GM19468 (cell line): ENCODE results near the gene ALS2CL.

Source experiments
- ATAC-seq: cut with Tn5 transposase; IDR thresholded peaks from one replicate; pipeline ENCODE4 v1.9.1; 2021; ENCODE audit warnings: mild to moderate bottlenecking, moderate library complexity, moderate number of reproducible peaks; ENCODE audit not compliant: unreplicated experiment; ENCODE audit errors: extremely low read depth

Gene ALS2CL

GRCh38 chr3:46682974-46683373 is 10.5 kb downstream of the ALS2CL start:
- no peak for ATAC-seq

GRCh38 chr3:46681856-46682540 is 11.5 kb downstream of the ALS2CL start:
- ATAC-seq = no peak

GRCh38 chr3:46681387-46681786 is 12.1 kb downstream of the ALS2CL start:
- ATAC-seq = no peak

GRCh38 chr3:46680298-46680826 is 13.1 kb downstream of the ALS2CL start:
- ATAC-seq = no peak

- ATAC-seq = no peak
These were observed 13.8 kb downstream of the ALS2CL start for GRCh38 chr3:46679681-46680080.

DNA sequence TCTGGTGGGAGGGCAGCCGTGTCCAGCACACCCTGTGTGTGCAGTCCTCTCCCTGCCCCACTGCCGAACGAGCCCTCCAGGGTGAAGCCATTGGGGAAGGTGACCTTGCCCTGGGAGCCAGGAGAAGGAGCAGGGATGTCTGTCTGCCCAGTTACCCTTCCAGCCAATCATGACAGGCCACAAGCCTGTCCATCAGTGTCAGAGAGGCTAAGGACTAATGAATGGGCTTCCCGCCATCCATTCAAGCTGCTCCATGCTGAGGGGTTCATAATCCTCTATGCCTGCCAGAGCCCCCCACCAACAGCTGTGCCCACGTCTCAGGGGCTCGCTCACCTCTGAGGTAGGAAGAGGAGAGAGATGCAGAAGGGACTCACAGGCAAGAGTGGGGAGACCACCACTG is 15.2 kb downstream of the ALS2CL start:
- ATAC-seq = no peak

GRCh38 chr3:46677411-46677726 is 16.1 kb downstream of the ALS2CL start:
- ATAC-seq = no peak

DNA sequence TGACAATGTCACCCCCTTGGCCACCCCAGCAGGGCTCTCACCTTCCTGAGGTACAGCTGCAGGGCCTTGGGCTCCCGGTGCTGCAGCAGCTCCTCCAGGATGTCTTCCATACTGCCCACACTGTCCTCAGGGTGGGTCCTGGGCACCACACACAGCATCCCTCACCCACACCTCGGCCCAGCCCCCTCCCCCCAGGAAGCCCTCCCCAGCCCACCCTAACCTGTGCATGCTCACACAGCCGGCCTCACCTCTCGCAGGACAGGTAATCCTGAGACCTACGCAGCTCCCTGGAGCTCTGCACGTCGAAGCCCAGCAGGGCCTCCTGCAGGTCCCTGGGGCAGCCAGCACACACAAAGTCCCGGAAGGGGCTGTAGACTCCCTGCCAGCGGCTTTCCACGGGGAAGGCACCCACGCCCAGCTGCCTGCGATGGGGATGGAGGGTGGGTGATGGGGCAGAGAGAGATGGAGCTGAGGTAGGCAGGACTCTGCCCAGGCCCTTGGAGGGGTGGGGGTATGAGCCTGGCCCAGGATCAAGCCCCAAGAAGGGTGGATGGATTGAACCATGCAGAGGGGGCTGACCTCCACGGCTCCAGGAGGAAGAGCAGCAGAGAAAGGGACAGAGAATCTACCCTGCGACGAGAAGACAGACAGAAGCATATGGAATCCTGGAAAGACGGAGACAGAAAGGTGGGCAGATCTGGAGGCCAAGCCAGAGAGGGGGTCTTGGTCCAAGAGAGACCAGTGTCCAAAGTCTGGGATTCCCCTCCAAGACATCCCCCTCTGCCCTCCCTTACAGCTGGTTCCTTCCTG is 16.7 kb downstream of the ALS2CL start:
- no peak for ATAC-seq

GRCh38 chr3:46675843-46676567 is 17.5 kb downstream of the ALS2CL start:
- ATAC-seq = no peak

- ATAC-seq = no peak
These were observed 18.1 kb downstream of the ALS2CL start for GRCh38 chr3:46675426-46675825.

DNA sequence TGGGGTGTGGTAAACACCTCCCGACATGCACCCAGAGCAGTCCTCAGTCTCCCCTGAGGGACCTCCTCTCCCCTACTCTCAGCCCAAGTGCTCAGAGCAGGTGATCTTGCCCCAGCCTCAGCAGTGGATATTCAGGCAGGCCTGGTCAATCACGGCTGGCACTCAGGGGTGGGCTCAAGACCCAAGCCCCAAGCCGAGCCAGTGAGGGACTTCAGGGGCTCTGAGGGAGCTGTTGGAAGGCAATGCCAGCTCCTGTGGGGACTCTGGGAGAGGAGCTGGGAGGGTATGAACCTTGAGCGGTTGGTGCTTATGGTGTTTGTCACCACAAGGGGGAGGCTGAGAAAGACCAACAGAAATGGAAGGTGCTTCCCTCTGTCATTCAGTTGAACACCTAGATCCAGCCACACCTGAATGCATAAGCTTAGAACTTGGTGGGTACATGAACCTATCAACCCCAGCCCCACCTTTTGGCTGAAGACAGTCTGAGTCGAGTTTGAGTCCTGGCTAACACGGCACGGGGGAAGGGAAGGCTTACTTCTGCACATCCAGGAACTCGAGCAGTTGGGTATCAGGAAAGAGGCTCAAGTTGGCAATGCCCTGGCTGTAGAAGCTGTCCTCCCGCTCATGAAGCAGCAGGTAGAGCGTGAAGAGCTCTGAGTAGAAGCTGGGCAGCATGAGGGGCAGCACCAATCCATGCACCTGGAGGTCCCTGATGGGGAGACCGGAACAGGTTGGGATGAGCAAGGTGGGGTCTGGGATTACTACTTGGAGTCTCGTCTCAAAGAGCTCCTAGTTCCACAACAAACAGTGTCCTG is 19.2 kb downstream of the ALS2CL start:
- ATAC-seq = no peak

GRCh38 chr3:46673151-46674030 is 20.1 kb downstream of the ALS2CL start:
- ATAC-seq = no peak

GRCh38 chr3:46672349-46672695 is 21.2 kb downstream of the ALS2CL start:
- ATAC-seq = no peak

DNA sequence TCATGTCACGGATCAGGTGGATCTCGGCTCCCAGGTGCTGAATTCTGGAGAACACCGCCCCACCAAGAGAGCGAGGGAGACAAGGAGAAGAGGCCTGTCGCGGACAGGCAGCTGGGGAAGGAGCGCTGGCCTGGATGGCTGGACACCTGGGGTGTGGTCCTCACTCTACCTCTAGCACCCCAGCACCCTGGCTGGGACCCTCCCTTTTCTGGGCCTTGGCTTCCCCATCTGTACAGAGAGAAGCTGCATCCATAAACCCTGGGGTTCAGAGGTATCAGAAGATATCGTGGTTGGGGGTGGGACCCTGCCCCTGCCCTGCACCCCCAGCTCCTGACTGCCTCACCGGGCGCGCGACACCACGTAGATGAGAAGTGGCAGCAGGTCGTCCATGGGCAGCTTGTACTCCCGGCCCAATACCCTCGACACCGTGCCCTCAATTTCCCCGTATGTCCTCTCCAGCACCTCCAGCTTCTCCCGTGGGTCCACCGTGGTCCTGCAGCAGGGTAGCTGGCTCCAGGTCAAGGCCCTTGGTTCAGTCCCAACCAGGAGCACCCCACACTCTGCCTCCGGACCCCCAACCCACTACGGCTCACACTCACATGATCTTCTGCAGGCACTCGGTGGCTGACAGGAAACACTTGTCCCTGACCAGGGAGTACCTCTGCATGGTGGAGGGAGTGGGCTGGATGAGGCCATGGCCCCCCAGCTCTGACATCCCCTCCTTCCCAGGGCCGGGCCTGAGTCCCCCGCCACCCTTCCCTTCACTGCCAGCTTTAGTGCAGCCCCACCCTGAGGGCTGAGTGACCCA is 21.7 kb downstream of the ALS2CL start:
- no peak for ATAC-seq

GRCh38 chr3:46670891-46671427 is 22.5 kb downstream of the ALS2CL start:
- ATAC-seq = no peak

DNA sequence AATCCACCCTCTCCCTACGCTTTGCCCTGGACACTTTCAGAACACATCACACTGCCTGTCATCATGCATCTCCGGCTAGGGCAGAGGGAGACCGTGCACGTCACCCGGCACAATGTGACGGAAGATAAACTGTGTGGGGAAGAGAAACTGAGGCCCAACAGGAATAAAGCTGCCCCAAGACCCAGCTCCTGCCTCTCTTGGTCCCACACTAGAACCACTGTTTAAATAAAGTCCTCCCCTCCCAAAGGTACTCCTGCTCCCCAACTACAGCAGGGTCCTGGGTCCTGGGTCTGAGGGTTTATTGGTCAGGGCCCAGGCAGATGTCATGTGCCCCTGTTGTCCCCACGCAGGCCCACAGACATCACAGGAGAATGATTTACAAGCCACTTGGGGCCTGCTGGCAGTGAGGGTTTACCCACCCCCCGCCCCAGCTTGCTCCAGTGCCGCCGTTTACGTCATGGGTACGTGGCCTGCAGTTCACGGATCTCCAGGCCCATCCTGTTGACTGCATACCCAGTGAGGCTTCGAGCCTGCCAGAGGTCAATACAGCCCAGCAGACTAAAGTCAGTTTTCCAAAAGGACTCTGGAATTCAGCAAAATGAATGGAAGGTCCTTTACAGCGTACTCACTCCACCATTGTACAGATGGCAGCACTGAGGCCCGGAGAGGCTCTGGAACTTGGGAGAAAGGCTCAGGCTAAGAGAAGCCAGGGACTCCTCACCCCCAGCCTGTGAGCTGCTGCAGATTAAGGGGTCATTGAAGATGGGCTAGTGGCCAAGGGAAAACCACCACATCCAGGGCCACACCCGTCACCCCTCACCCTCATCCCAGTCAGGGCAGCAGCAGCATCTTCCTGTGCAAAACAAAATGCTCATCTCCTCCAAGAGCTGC is 23.2 kb downstream of the ALS2CL start:
- no peak for ATAC-seq
